AG04450 (cell line): ENCODE results near the gene KIF26A. TPM values are rescaled to one million over a fixed set of nuclear protein-coding genes. Genes with fewer than 3 reads are reported as not detected.

Source experiments
- CTCF ChIA-PET: fragments of 300-600, 350-600 bp; formaldehyde crosslinking; extraction: SDS; loops from one replicate; lab custom pipeline; 2022; ENCODE audit warnings: antibody characterized with exemption, inconsistent platforms; lab: Charles Lee
- POLR2A ChIA-PET: fragments of 350-600 bp; formaldehyde crosslinking; extraction: SDS; loops from one replicate; lab custom pipeline; 2021; ENCODE audit warnings: antibody characterized with exemption, inconsistent platforms; lab: Yijun Ruan, JAX
- DNase-seq: peaks from one replicate; pipeline ENCODE4 v3.0.0-alpha.2; 2011; ENCODE audit warnings: low read depth, low spot score
- H3K27ac ChIP-seq: one replicate; pipeline ENCODE4 v1.5.1; 2012; ENCODE audit warnings: low read depth, low read length, control low read depth
- H3K27me3 ChIP-seq: one replicate; pipeline ENCODE4 v1.6.0; 2012; ENCODE audit warnings: low read length; ENCODE audit not compliant: control insufficient read depth, insufficient read depth
- H3K4me3 ChIP-seq: 2 replicates; pipeline ENCODE4 v1.5.1; 2011; ENCODE audit warnings: mild to moderate bottlenecking, low read depth, low read length, control low read depth
- H3K9me3 ChIP-seq: 2 replicates; pipeline ENCODE4 v1.5.1; 2012; ENCODE audit warnings: low read length; ENCODE audit not compliant: control insufficient read depth, insufficient read depth
- polyA plus RNA-seq: library from polyadenylated mRNA; depleted of rRNA; stranded (reverse); fragments of >200 nt; gene quantifications from 2 replicates; pipeline ENCODE4 v1.2.3, GENCODE V29; 2011
- TF ChIP-seq, protein P1 (sequence below): IDR thresholded peaks from 2 replicates; pipeline ENCODE4 v1.5.1; 2011; ENCODE audit warnings: low read depth, low read length, control low read depth, inconsistent platforms

KIF26A gene
- polyA plus RNA-seq, 1 experiment, result not detected

DNA sequence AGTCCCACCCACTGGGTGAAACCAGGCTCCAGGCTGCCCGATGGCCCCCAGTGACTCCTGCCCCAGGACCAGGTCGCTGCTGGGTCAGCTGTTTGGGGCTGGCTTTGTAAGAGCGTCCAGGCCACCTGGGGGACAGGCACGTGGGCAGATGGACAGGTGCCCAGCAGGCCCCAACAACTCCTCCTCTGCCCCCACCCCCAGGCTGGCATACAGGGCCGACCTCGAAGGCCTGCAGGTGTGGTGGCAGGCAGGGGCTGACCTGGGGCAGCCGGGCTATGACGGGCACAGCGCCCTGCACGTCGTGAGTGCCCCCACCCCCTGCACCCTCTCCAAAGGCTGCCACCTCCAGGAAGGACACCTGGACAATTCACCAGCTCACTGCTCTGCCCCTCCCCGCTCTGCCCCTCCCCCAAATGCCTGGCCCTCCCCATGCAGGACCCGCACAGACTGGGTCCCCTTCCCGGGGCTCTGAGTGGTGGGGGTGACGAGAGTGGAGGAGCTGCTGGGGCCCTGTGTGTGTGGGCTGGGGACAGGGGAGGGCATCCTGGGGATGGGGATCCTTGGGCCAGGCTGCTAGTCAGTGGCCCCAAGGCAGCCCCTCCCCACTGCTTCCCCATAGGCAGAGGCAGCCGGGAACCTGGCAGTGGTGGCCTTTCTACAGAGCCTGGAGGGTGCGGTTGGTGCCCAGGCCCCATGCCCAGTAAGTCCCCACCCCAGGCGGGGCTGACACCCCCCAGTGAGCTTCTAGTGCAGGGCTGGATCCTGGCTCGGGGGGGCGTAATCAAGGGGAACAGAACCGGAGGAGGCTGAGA lies 26.9 kb upstream of the KIF26A start:
- Histone ChIP-seq H3K9me3 (no peaks in the 10 kb centered on the region; the same call in 1 of the 2 replicates), H3K27me3 (peaks cover 7% of the 10 kb centered on the region), H3K4me3 (no peak overlapping the region), H3K27ac (no peak overlapping the region)
- DNase-seq, result no peak
- TF ChIP-seq, protein P1, sequence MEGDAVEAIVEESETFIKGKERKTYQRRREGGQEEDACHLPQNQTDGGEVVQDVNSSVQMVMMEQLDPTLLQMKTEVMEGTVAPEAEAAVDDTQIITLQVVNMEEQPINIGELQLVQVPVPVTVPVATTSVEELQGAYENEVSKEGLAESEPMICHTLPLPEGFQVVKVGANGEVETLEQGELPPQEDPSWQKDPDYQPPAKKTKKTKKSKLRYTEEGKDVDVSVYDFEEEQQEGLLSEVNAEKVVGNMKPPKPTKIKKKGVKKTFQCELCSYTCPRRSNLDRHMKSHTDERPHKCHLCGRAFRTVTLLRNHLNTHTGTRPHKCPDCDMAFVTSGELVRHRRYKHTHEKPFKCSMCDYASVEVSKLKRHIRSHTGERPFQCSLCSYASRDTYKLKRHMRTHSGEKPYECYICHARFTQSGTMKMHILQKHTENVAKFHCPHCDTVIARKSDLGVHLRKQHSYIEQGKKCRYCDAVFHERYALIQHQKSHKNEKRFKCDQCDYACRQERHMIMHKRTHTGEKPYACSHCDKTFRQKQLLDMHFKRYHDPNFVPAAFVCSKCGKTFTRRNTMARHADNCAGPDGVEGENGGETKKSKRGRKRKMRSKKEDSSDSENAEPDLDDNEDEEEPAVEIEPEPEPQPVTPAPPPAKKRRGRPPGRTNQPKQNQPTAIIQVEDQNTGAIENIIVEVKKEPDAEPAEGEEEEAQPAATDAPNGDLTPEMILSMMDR, result no peak
- POLR2A ChIA-PET, result no interaction called here
- CTCF ChIA-PET, result no interaction called here

DNA sequence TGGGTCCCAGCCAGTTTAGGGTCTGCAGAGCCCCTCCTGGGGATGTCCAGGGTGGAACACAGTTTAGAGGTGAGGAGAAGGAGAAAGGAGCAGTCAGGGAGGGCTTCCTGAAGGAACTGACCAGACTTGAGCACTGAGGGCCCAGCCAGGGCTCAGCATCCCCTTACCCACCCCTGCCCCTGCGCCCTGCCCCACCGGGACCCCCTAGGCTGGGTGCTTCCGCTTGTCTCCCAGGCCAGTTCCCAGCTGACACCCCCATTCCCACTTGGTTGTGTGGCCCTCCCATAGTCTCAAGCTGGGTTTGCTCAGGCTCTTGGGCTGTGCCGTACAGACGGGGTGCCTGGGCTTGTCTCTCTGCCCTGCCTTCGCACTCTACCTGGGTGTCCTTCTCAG lies 26.3 kb upstream of the KIF26A start:
- no peak overlapping the region for H3K27ac ChIP-seq
- ChIA-PET POLR2A (no interaction called here), CTCF (no interaction called here)
- TF ChIP-seq, protein P1, result no peak
- no peaks in the 10 kb centered on the region; the same call in 1 of the 2 replicates for H3K9me3 ChIP-seq
- H3K4me3 ChIP-seq, result no peak overlapping the region
- DNase-seq, result no peak
- peaks cover 8% of the 10 kb centered on the region for H3K27me3 ChIP-seq

DNA sequence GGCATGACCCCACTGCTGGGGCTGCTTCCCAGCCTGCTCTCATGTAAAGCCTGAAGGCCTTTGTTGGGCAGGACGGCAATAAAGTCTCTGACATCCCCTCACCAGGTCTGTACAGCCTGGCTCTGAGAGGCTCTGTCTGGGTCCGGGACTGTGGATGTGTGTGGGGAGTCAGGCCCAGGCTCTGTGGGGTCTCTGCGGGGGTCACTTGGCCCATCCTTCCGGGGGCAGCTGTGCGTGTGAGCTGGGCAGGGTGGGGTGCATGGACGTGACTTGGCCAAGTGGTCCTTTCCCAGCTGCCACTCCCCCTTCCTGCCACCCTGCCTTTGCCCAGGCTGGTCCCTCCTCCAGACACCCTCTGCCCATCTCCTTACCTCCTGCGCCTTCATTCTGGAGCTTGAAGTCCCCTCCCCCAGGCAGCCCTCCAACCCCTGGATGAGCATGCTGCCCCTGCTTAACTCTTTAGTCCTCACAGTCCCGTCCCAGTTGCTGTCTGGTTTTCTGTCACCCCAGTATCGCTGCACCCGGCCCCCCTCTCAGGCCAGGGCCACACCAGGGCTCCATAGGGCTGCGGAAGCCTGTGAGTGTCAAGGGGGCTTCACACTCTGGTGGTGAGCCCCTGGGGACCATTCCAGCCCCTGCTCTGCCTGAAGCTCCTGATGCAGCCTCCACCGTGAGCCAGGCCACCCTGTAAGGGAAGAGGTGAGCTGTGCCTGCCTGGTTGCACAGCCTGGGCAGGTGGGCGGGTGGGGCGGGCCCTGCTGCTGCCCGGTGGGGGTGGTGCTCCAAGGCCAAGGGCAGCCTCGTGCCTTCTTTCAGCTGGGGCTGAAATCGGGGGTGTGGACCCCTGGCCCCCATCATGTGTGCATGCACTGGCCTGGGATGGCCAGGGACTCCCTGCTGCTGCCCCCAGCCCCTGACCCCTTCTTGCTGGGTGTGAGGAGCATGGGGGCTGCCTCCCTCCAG lies 25.5 kb upstream of the KIF26A start:
- no peak for DNase-seq
- ChIA-PET POLR2A (no interaction called here), CTCF (no interaction called here)
- no peak overlapping the region for H3K27ac ChIP-seq
- TF ChIP-seq, protein P1, result no peak
- H3K9me3 ChIP-seq, result no peaks in the 10 kb centered on the region; the same call in 1 of the 2 replicates
- H3K4me3 ChIP-seq, result no peak overlapping the region
- H3K27me3 ChIP-seq, result peaks cover 10% of the 10 kb centered on the region

DNA sequence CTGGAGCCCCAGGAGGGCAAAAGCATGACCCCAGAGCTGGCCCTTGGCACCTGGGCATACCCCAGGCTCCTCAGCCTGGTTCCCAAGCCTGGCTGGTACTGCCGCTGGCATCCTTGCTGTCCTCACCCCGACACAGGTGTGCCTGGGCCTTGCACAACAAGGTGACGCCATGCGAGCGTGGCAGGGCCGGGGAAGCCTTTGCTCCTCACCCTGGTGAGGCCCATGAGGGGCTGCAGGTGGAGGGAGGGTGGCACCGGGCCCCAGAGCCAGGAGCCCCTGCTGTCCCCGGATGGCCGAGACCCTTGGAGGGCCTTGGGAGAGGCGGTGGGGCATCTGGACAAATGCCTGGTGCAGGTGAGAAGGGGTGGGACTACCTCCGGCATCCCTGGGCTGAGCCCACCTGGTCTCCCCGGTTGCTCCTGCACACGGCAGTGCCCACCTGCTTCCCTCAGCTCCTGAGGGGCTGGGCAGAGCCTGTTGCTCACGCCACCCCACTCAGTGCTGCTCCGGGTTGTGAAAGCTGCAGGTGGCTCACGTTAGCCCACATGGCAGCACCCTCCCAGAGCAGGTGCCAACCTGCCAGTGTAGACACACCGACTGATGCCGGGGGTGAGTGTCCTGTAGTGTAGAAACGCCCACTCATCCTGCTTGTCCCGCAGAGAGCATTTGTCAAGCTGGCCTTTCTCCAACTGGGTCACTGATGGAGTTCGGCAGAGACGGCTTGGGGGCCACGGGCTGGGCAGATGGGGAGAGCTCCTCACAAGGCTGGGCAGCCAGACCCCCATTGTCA lies 24.6 kb upstream of the KIF26A start:
- H3K27me3 ChIP-seq, result peaks cover 10% of the 10 kb centered on the region
- ChIA-PET CTCF (no interaction called here), POLR2A (no interaction called here)

More for the DNA sequence above, 24.6 kb upstream of the KIF26A start:
- H3K9me3 ChIP-seq, result no peaks in the 10 kb centered on the region; the same call in 1 of the 2 replicates
- TF ChIP-seq, protein P1, result no peak
- DNase-seq, result no peak
- H3K27ac ChIP-seq, result no peak overlapping the region
- no peak overlapping the region for H3K4me3 ChIP-seq
